KOPT-K1 (cell line): ENCODE data around the gene PEF1.

Source experiments
- H3K27ac ChIP-seq: fragments of 200-600 bp; sonication (generic); 2 replicates; pipeline ENCODE4 v1.5.1; 2016; ENCODE audit warnings: antibody characterized with exemption, mild to moderate bottlenecking, low read depth, low read length; ENCODE audit not compliant: poor library complexity, severe bottlenecking
- H3K36me3 ChIP-seq: fragments of 200-600 bp; sonication (generic); 2 replicates; pipeline ENCODE4 v1.5.1; 2017; ENCODE audit warnings: antibody characterized with exemption, mild to moderate bottlenecking, low read length, moderate library complexity; ENCODE audit not compliant: insufficient read depth
- H3K9me3 ChIP-seq: fragments of 200-600 bp; sonication (generic); 2 replicates; pipeline ENCODE4 v1.5.1; 2017; ENCODE audit warnings: antibody characterized with exemption, low read length, mild to moderate bottlenecking; ENCODE audit not compliant: insufficient read depth, poor library complexity, severe bottlenecking

The PEF1 gene

GRCh38 chr1:31652891-31653499 is 8.3 kb upstream of the PEF1 start:
- no peaks in the 10 kb centered on the region for H3K9me3 ChIP-seq
- no peaks in the 10 kb centered on the region for H3K36me3 ChIP-seq
- H3K27ac ChIP-seq, result no peak overlapping the region

GRCh38 chr1:31651766-31652165 is 7.1 kb upstream of the PEF1 start:
- no peak overlapping the region for H3K27ac ChIP-seq
- H3K36me3 ChIP-seq, result no peaks in the 10 kb centered on the region
- no peaks in the 10 kb centered on the region for H3K9me3 ChIP-seq

GRCh38 chr1:31651089-31651420 is 6.4 kb upstream of the PEF1 start:
- Histone ChIP-seq H3K36me3 (no peaks in the 10 kb centered on the region), H3K27ac (no peak overlapping the region), H3K9me3 (no peaks in the 10 kb centered on the region)

GRCh38 chr1:31650161-31651088 is 5.7 kb upstream of the PEF1 start:
- Histone ChIP-seq H3K9me3 (no peaks in the 10 kb centered on the region), H3K27ac (no peak overlapping the region), H3K36me3 (no peaks in the 10 kb centered on the region)

- Histone ChIP-seq H3K36me3 (no peaks in the 10 kb centered on the region), H3K9me3 (no peaks in the 10 kb centered on the region), H3K27ac (no peak overlapping the region)
These were observed 4.1 kb upstream of the PEF1 start for GRCh38 chr1:31648641-31649357.

- no peaks in the 10 kb centered on the region for H3K9me3 ChIP-seq
- H3K36me3 ChIP-seq, result no peaks in the 10 kb centered on the region
- no peak overlapping the region for H3K27ac ChIP-seq
These were observed 3.5 kb upstream of the PEF1 start for GRCh38 chr1:31648190-31648589.

GRCh38 chr1:31647106-31647505 is 2.4 kb upstream of the PEF1 start:
- Histone ChIP-seq H3K9me3 (no peaks in the 10 kb centered on the region), H3K36me3 (no peaks in the 10 kb centered on the region), H3K27ac (no peak overlapping the region)

- Histone ChIP-seq H3K9me3 (no peaks in the 10 kb centered on the region), H3K27ac (no peak overlapping the region), H3K36me3 (no peaks in the 10 kb centered on the region)
These were observed 1.7 kb upstream of the PEF1 start for GRCh38 chr1:31646259-31646960.

GRCh38 chr1:31645274-31645568 is 545 bp upstream of the PEF1 start:
- Histone ChIP-seq H3K36me3 (no peaks in the 10 kb centered on the region), H3K27ac (peak overlapping the region; percentile 88), H3K9me3 (no peaks in the 10 kb centered on the region)

GRCh38 chr1:31643976-31644559 is 608 bp downstream of the PEF1 start:
- peak overlapping the region; percentile 88 for H3K27ac ChIP-seq
- no peaks in the 10 kb centered on the region for H3K36me3 ChIP-seq
- H3K9me3 ChIP-seq, result no peaks in the 10 kb centered on the region

GRCh38 chr1:31642897-31643296 is 1.8 kb downstream of the PEF1 start:
- Histone ChIP-seq H3K27ac (no peak overlapping the region), H3K36me3 (no peaks in the 10 kb centered on the region), H3K9me3 (no peaks in the 10 kb centered on the region)

- no peak overlapping the region for H3K27ac ChIP-seq
- no peaks in the 10 kb centered on the region for H3K9me3 ChIP-seq
- no peaks in the 10 kb centered on the region for H3K36me3 ChIP-seq
These were observed 2.3 kb downstream of the PEF1 start for GRCh38 chr1:31642366-31642765.

- H3K27ac ChIP-seq, result no peak overlapping the region
- no peaks in the 10 kb centered on the region for H3K9me3 ChIP-seq
- H3K36me3 ChIP-seq, result no peaks in the 10 kb centered on the region
These were observed 3.7 kb downstream of the PEF1 start for GRCh38 chr1:31640964-31641363.

- no peaks in the 10 kb centered on the region for H3K9me3 ChIP-seq
- peaks cover 4% of the 10 kb centered on the region; the same call in 1 of the 2 replicates for H3K36me3 ChIP-seq
- no peak overlapping the region for H3K27ac ChIP-seq
These were observed 4.5 kb downstream of the PEF1 start for GRCh38 chr1:31640179-31640578.

GRCh38 chr1:31639543-31639942 is 5.1 kb downstream of the PEF1 start:
- Histone ChIP-seq H3K27ac (no peak overlapping the region), H3K36me3 (peaks cover 10% of the 10 kb centered on the region), H3K9me3 (no peaks in the 10 kb centered on the region)
